GM03348 (cell line): Measurements from ENCODE around the gene ULBP2.
"Not testable (repeated sequence)": the region's sequence is repeated elsewhere in the genome, so short reads cannot be mapped to it uniquely, and the experiment has no call there.

ENCODE experiments used
- DNase-seq: peaks from one replicate; pipeline ENCODE4 v3.0.0; 2012; ENCODE audit warnings: low spot score

The ULBP2 gene

GRCh38 chr6:149969635-149970034 lies 27.8 kb downstream of the ULBP2 start:
- DNase-seq: no peak

- DNase-seq: not testable (repeated sequence)
Measured at GRCh38 chr6:149974394-149974793, 32.6 kb downstream of the ULBP2 start.

- no peak for DNase-seq
Measured at GRCh38 chr6:149974825-149975224, 33.0 kb downstream of the ULBP2 start.

GRCh38 chr6:149975400-149975799 lies 33.6 kb downstream of the ULBP2 start:
- DNase-seq: no peak

GRCh38 chr6:149977221-149977620 lies 35.4 kb downstream of the ULBP2 start:
- no peak for DNase-seq

- DNase-seq: no peak
Measured at GRCh38 chr6:149978610-149979009, 36.8 kb downstream of the ULBP2 start.

- DNase-seq: no peak
Measured at GRCh38 chr6:149979293-149979692, 37.5 kb downstream of the ULBP2 start.

- DNase-seq: no peak
Measured at GRCh38 chr6:149983145-149983544, 41.3 kb downstream of the ULBP2 start.

GRCh38 chr6:149984773-149985172 lies 43.0 kb downstream of the ULBP2 start:
- no peak for DNase-seq

GRCh38 chr6:149985481-149985937 lies 43.7 kb downstream of the ULBP2 start:
- DNase-seq: no peak

GRCh38 chr6:149987602-149988107 lies 45.8 kb downstream of the ULBP2 start:
- no peak for DNase-seq

GRCh38 chr6:149988550-149989346 lies 46.9 kb downstream of the ULBP2 start:
- DNase-seq: no peak

GRCh38 chr6:149990212-149990660 lies 48.4 kb downstream of the ULBP2 start:
- DNase-seq: peak; percentile 24

GRCh38 chr6:149990661-149991471 lies 49.1 kb downstream of the ULBP2 start:
- DNase-seq: peak; percentile 34

GRCh38 chr6:149991472-149991795 lies 49.6 kb downstream of the ULBP2 start:
- not testable (repeated sequence) for DNase-seq

- no peak for DNase-seq
Measured at GRCh38 chr6:149991838-149992237, 50.0 kb downstream of the ULBP2 start.

- DNase-seq: no peak
Measured at GRCh38 chr6:149995235-149995750, 53.5 kb downstream of the ULBP2 start.

- no peak for DNase-seq
Measured at GRCh38 chr6:149995971-149996370, 54.2 kb downstream of the ULBP2 start.
